Stimulated activated CD4-positive, alpha-beta T cell treated with anti-CD3 and anti-CD28 coated beads, Interleukin-2, amount 100 ng/mL, for 4 hours (primary cell): Measurements from ENCODE around the gene SMARCAD1.
"Not testable (repeated sequence)": the region's sequence is repeated elsewhere in the genome, so short reads cannot be mapped to it uniquely, and the experiment has no call there.

Experiments
- DNase-seq: peaks from one replicate; pipeline ENCODE4 v3.0.0-alpha.2; 2020; ENCODE audit warnings: low read depth

SMARCAD1 gene

DNA sequence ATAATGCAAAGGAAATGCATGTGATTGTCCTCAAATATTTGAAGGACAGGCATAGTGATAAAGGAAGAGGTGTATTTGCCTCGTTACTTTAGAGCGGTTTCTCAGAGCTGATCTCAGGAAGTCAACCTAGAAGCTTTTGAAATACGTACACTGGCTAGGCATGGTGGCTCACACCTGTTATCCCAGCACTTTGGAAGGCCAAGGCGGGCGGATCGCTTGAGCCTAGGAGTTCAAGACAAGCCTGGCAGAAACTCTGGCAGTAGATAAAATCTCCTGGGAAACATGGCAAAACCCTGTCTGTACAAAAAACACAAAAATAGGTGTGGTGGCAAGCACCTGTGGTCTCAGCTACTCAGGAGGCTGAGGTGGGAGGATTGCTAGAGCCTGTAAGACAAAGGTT lies 24.9 kb downstream of the SMARCAD1 start:
- DNase-seq = no peak

DNA sequence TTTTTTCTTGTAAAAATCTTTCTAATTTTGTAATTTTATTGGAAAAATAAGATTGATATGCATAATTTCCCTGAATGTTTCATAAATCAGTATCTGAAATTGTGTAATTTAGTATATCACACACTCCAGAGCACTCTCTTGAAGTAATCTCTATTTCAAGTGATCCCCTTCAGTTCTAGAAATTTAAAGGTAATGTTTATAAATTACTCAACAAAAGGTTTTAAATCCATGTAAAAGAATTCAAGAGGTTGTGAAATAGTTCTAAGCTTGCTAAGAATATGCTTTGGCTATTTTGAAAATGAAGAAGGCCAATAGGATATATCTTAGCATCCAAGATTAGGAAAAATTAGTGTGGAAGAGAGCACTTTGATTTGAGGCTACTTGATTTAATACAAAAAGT lies 28.2 kb downstream of the SMARCAD1 start:
- no peak for DNase-seq

DNA sequence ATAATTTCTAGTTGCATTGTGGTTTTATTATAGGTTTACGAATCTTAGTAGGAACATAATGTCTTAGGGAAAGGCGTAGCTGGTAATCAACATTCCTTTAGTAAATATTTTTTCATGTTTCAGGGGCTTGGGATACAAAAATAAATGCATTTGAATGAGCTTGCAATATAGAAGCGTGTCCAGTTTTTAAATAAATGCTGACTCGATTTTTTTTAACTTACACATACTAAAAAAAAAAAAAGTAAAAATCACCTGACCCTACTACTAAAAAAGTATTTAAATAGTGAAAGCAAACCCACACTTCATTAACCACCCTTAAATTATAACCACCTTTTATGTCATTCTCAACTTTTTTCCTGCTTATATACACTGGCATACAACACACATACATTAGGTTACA lies 29.6 kb downstream of the SMARCAD1 start:
- no peak for DNase-seq

DNA sequence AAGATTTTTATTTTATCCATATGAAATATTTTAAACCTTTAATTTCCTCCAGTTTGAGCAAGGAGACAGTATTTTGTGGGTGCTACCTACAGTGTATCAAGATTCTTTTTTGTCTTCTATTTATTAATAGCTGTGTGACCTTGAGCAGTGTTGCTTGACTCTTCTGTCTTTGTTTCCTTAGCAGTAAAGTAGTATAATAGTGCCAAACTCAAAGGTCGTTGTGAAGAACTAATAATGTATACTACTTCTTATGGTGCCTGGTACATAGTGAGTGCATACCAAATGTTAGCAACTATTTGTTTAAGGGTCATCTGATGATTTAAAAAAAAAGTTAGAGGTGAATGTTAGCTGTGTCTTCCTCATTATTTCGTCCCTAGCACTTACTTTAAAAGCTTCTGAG lies 30.5 kb downstream of the SMARCAD1 start:
- DNase-seq = no peak

DNA sequence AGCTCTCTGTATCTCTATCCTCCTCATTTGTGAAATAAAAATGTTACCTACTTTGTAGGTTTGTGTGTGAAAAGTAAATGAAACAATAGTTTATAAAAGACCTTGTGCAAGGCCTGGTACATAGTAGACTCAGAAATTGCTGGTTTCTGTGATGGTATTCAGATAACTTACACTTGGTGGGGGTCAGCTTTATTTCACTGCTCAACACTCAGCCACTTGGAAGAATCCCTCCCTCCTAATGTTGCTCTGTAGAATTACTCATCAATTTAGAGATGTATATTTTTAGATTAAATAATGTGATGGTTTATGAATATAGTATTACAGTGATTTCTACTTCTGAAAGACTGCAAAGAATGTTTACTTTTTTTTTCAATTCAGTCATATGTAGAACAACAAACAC lies 32.7 kb downstream of the SMARCAD1 start:
- no peak for DNase-seq

DNA sequence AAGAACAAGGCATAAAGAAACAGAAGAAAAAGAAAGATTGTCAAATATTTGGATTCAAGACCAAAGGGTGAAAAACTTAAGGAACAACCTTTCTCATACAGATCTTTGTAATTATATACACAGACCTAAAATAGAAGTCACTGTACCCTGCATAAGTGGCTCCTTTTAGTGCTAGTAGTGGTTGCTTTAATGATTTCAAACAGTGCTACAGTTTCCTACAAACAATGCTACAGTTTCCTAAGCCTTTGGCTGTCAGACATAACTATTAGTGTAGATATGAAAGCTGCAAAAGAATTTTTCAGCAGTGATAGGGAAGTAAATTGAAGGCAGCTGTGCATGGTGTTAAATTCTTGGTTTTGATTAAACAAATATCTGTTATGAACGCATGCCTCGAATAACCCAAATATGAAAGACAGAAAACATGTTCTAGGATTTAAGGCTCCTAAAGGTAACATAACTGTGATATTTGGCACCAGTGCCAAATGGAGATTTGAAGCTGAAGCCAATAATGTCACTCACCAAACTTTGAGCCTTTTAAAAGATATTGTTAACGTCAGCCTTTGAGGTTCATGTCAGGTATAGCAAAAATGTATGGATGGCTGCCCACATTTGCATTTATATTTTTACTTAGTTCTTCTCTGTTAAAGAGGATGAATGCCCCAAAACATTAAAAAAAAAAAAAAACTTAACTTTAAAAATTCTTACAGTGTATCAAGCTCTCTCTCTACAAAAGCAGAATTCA lies 36.6 kb downstream of the SMARCAD1 start:
- no peak for DNase-seq

DNA sequence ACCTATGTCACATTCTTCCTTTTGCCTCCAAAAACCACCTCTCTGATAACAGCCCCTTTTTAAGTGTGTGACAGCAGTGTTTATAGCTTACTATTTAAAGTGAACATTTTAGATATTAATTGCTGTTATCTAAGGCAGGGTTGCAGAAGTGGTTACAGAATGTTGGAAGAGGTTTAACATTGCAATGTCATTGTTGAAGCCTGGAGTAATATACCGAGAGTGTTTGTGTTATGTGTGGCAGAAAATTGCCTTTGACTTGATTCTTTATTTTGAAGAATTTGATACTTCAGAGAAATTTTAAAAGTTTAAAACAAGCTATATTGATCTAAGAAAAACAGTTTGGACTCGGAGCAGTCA lies 37.1 kb downstream of the SMARCAD1 start:
- no peak for DNase-seq

DNA sequence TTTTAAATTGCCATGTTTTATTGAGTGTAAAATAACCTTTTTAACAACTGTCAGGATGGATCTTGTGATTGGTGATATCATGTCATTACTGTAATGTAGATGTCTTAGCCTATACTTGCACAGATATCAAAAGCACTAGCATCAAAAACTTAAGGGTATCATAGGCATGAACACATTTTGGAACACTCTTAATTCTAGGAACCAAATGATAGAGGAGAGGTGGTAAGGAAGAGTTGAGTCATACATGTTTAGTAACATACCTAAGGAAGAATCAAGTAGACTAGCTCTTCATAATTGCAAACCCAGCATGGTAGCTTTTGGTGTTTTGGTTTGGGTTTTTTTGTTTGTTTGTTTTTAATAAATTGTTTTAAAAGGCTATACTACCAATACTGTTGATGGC lies 43.4 kb downstream of the SMARCAD1 start:
- DNase-seq = no peak

DNA sequence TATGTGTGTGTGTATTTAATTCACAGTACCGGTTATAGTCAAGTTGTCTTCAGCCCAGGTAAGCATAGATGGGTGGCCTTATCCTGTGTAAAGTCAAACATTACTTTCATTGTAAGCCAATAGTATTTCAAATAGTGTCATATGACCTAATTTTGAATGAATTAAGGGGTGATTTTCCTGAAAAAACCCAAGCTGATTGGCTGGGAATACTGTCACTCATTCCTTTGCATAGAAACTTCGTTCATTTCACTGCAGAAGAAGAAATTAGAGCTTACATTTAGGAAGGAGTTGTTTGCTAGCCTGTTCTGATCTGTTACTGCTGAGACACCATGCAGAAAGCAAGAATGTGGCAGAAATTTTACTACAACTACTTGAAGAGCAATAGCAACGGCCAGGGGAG lies 45.4 kb downstream of the SMARCAD1 start:
- no peak for DNase-seq

DNA sequence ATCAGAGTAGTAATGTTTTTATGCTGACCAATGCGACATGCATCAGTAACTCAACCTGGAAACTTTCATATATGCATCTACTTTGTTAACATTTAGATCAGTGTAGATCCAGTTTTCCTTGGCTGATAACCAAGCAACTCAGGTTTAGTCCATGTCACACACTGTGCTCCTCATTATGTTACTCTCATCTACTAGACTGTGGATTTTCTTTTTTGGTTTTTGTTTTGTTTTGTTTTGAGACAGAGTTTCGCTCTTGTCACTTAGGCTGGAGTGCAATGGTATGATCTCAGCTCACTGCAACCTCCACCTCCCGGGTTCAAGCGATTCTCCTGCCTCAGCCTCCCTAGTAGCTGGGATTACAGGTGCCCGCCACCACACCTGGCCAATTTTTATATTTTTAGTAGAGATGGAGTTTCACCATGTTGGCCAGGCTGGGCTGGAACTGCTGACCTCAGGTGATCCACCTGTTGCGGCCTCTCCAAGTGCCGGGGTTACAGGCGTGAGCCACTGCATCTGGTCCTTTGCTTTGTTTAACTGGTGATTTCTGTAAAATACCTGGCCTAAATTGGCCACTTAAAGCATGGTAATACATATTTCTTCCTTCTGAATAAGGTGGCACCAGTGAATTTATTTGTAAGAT lies 48.6 kb downstream of the SMARCAD1 start:
- no peak for DNase-seq

DNA sequence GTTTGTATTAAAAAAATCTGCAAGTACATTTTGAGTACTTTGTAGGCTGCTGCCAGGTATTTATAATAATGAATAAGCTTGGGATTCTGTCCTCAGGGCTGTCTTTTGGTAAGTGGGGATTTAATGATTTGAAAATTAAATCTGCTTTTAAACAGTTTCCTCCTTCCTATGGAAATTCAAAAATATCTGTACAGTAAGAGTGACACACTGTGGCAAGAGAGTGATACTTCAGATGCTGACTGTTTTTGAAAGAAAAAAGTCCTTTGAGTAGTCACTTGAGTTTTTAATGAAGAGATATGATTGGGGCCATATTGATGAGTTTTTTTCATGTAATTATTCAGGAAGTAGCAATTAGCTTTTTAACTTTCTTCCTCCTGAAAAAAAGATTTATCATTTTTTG lies 49.2 kb downstream of the SMARCAD1 start:
- no peak for DNase-seq

DNA sequence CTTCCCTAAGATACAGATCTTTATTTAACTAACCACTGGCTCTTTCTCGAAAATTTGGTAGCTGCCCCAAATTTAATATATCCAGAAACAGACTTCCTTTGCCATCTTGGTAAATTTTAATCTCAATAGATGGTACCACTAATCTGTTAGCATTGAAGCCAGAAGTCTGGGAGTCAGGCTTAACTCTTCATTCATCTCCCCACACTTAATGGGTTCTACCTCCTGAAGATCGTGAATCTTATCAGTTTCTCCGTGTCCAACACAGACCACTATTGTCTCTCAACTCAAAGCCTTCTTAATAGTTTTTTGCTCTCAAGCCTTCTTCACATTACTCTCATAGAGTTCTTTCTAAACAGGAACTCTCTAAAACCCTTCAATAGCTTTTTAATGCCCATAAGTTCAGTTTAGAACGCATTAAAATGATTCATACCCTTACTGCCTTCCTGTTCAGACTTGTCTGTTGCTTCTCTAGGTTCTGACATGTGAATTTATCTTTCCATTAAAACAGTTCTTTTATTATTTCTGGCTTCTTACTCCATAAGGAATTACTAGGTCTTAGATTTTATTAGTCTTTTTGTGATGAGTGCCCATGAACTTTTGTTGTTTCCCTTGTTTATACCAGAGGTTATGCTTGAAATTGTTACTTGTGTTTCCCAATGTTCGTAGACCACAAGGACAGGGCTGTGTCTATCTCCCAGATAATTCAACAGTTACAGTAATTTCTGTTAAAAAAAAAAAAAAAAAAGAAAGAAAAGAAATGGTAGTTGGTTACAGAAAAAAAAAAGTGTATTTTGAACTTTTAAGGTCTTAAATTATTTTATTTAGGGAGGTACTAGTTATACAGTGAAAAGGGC lies 54.7 kb downstream of the SMARCAD1 start:
- DNase-seq = no peak

DNA sequence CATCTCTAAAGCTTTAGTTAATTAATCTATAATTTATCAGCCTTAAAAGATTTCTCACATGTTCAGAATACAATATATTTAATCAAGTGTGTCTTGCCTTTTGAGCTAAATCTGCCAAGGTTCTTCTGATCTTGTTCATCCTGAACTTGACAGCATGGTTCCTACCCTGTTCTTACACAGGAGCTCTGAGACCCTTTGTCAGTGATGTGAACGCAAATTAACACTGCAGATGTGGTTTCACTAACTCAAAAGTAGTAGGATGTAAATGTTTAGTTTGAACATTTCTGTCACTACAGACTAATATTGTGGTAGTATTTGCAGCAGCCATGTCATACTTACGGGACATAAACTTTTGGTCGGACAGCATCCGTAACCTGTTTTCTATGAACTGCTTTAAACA lies 59.4 kb downstream of the SMARCAD1 start:
- DNase-seq = no peak

DNA sequence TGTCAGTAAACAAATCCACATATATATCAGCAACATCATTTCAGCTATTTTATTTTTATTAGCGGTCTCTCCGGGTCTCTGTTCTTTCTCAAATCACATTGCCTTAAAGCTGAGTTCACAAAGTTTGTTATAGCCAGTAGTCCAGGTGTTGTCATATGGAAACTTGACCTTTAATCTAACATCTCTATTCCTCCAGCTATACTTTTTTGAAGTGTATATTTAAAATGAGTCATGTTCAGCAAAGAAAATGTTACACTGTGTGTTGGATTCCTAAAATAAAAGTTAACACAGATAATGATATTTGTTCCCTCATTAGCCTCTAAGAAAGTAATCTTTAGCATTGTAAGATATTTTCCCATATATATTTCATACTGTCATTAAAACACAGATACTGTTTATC lies 63.6 kb downstream of the SMARCAD1 start:
- no peak for DNase-seq

DNA sequence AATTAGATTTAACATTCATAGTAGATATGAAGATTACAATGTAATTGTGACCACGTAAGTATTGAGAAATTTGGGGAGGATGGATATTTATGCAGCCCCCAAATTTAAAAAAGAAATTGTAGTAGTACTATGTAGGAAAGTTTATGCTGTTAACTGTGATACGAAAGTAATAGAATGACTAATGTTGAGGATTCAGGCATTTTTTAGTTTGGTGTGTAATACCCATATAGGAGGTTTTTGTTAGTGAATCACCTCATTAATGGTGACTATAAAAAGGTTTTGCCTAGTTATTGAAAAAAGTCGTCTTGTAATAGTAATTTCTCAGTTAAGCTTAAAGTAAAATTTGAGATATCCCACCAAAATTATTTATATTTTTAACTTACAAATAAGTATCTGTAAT lies 67.2 kb downstream of the SMARCAD1 start:
- no peak for DNase-seq

DNA sequence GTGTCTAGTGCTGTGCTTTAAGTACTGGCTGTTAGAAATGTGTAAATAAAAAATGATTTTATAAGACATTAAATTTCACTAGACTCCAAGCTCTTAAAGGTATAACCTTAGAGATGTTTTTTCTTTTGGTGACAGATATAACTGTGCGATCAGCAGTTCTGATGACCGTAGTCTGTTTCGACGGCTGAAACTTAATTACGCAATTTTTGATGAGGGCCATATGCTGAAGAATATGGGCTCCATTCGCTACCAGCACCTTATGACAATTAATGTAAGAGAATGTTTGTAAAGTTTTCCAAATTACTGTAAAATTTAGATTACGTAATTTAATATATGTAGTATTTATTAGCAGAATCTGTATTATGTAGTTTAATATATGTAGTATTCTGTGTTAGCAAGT lies 68.5 kb downstream of the SMARCAD1 start:
- no peak for DNase-seq

DNA sequence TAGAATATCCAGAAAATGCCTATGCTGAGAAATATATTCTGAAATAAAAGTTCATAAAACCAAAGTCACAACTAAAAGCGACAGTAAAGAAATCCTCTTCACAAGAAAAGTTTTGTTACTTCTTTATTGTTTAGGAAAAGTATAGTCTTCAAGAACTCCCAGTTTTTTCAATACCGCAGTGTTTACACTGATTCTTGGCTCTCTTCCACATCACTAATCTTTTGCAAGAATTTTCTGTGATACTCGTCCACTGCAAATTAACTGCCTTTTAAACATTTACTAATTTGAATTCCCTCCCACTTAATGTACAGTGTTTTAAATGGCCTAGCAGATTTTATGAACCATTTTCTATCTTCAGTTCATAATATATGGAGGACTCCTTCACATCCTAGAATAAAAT lies 69.9 kb downstream of the SMARCAD1 start:
- no peak for DNase-seq

DNA sequence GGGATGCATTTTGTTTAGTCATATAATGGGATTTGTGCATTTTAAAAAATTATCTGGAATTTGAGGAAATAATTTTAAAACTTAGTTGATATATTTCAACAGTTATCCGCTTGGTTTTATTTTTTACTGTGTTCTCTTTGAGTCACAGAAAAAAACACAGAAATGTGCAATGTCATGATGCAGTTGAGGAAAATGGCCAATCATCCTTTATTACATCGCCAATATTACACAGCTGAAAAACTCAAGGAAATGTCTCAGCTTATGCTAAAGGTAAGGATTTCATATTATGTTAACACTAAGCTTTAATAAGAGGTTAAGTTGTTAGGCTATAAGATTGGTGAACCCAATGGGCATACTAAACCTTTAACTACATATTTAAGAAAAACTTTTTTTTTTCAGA lies 71.1 kb downstream of the SMARCAD1 start:
- no peak for DNase-seq

DNA sequence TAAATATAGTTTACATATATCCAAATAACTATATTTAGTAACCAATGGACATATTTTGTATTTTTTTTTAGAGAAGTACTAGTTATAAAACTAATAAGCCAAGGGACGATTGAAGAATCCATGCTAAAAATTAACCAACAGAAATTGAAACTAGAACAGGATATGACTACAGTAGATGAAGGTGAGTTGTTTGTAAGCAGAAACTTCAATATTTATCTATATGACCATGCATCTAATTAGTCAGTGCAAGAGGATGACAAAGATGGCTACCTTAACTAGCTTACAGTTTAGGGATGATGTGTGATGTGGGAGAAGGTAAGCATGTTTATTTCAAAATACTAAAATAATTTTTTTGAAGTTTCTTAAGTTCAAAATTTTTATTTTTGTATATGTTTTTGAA lies 77.2 kb downstream of the SMARCAD1 start:
- no peak for DNase-seq

DNA sequence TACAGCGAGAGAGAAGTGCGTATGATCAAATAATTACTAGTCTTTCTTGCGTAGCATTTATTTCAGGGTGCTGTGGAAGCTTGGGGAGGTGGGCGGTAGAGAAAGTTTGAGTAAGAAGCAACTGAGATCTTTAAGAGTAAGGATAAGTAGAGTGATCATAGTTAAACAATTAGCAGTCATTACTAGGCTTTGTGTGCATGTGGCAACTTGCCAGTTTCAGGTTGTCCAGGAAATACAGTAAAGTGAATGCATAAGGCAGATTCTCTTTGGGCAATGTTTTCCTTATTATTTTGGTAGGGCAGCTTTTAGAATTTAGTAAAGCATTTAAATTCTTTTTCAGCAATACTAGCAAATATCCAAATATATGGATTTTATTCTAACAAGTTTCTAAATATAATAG lies 78.0 kb downstream of the SMARCAD1 start:
- no peak for DNase-seq

DNA sequence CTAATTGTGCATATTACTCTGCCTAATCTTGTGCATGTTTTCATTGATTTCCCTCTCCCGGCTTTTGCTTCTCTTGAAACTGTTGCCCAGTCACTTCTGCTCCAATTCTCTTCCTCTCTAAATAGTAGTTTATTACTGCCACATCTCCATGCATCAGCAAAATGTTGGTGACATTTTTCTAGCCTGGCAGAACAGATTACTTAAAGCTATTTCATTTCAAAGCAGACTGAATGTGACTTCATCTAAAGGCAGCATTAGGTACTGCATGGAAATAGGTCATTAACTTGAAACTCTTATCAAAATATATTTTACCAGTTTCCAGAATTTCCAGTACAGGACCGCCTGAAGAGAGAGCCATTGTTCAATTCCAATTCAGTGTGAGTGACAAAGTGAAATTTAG lies 82.6 kb downstream of the SMARCAD1 start:
- DNase-seq = no peak

DNA sequence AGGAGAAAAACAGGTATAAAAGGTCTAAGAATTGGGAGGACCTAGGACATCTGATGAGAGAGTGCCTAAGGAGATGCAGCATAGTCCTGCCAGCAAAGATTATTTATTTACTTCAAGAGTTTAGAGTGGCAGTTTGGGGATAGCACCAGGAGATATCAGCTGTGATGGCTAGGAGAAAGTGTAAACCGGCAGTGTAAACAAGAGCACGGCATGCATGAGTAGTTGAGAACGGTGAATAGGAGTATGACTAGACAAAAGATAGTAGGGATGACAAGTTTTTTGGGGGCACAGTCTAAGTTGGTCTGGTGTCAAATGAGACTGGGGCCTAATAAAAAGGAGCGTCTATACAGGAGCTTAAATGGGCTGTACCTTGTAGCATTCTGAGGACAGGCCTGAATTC lies 86.3 kb downstream of the SMARCAD1 start:
- DNase-seq = not testable (repeated sequence)

DNA sequence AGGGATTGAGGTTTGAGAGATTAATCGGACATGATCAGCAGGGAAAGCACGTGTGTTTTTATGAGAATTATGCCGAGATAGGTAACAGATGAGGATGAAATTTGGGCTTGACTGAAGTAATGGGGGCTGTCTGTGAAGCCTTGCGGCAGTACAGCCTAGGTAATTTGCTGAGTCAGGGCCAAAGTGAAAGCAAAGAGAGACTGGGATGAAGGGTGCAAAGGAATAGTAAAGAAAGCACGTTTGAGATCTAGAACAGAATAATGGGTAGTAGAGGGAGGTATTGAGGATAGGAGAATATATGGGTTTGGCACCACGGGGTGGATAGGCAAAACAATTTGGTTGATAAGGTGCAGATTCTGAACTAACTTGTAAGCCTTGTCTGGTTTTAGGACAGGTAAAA lies 87.8 kb downstream of the SMARCAD1 start:
- not testable (repeated sequence) for DNase-seq
